ENCODE measurements around the gene GPBAR1. TPM values are rescaled to one million over a fixed set of nuclear protein-coding genes. Genes with fewer than 3 reads are reported as not detected.

Gene GPBAR1
- polyA plus RNA-seq, 3 donors, result 26.0 to 181 (median 143) TPM

DNA sequence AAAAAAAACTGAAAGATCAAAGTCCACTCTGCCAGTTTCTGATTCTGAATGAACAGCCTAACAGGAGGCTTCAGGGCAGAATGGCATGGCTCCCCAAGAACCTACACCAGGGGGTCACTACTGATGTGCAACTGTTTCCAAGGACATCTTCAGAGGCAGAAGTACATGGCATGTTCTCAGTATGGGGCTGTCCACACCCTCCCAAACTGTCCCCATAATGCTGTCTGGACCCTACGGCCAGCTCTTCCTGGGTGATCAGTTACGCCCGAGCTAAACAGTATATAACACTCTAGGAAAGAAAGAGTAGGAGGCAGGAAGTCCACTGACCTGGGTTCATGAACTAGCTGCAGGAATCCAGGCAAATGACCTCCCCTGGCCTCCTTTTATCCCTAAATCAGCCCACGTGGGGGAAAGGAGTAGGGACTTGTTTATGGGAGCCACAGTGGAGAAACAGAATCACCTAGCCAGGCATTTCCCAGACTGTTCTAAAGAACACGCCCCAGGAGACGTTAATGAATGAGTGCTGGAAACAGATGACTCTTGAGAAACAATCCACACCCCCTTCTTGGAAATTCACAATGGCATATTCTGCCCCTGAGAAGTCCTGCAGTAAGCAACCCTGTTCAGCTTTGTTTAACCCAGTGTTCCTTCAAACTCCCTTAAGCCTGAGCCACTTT, 29.0 kb downstream of the GPBAR1 start:
- Histone ChIP-seq H3K4me2 (replicated peaks; ENCODE audit: extremely low read depth, low read length, poor library complexity, severe bottlenecking) (peak overlapping the region; percentile 95), H3K27me3 (ENCODE audit: control insufficient read depth in 2 of 2, insufficient read depth in 2 of 2, low read length in 2 of 2) (no peaks in the 10 kb centered on the region), H3K36me3 (replicated peaks in 1 of 2; ENCODE audit: control insufficient read depth in 1 of 2, insufficient read depth in 2 of 2, low read length in 2 of 2) (peaks cover 6 to 11% of the 10 kb centered on the region in 2 donors), H3K4me1 (ENCODE audit: control insufficient read depth in 1 of 2, insufficient read depth in 2 of 2, low read length in 2 of 2) (peaks cover 87 to 99% of the 10 kb centered on the region in 2 donors), H4K20me1 (ENCODE audit: insufficient read depth, low read length) (peaks cover 38% of the 10 kb centered on the region), H3K4me3 (replicated peaks in 1 of 3; ENCODE audit: low read depth in 2 of 3, low read length in 3 of 3) (peak overlapping the region in 1 of 3 experiments; percentile 90), H2AFZ (ENCODE audit: insufficient read depth, low read depth, low read length, poor library complexity, severe bottlenecking) (no peak overlapping the region), H3K9ac (ENCODE audit: insufficient read depth, low read length, poor library complexity, severe bottlenecking) (no peak overlapping the region), H3K9me3 (replicated peaks in 1 of 2; ENCODE audit: control insufficient read depth in 1 of 2, insufficient read depth in 1 of 2, low read length in 2 of 2) (no peaks in the 10 kb centered on the region), H3K27ac (ENCODE audit: low read depth in 1 of 2, low read length in 2 of 2) (peak overlapping the region; percentile 94 to 96), H3K79me2 (ENCODE audit: insufficient read depth, low read length) (peaks cover 74% of the 10 kb centered on the region)
- Mint-ChIP-seq H3K4me3 (peak overlapping the region; percentile 92 to 97), H3K27ac (peak overlapping the region; percentile 3 to 98 (median 97)), H3K36me3 (peaks cover 13 to 29% of the 10 kb centered on the region in 2 donors), H3K9me3 (peaks cover 0 to 4% (median 0%) of the 10 kb centered on the region in 7 donors), H3K27me3 (ENCODE audit: low read depth in 3 of 3) (peaks cover 0 to 2% (median 0%) of the 10 kb centered on the region in 3 donors), H3K4me1 (peaks cover 88% of the 10 kb centered on the region)
- WGBS (ENCODE audit: insufficient coverage), result 21% methylated on average over 2 of the region's 6 CpGs
- no peak for DNase-seq
- TF ChIP-seq, protein P1, sequence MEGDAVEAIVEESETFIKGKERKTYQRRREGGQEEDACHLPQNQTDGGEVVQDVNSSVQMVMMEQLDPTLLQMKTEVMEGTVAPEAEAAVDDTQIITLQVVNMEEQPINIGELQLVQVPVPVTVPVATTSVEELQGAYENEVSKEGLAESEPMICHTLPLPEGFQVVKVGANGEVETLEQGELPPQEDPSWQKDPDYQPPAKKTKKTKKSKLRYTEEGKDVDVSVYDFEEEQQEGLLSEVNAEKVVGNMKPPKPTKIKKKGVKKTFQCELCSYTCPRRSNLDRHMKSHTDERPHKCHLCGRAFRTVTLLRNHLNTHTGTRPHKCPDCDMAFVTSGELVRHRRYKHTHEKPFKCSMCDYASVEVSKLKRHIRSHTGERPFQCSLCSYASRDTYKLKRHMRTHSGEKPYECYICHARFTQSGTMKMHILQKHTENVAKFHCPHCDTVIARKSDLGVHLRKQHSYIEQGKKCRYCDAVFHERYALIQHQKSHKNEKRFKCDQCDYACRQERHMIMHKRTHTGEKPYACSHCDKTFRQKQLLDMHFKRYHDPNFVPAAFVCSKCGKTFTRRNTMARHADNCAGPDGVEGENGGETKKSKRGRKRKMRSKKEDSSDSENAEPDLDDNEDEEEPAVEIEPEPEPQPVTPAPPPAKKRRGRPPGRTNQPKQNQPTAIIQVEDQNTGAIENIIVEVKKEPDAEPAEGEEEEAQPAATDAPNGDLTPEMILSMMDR (IDR thresholded peaks at IDR 0.05), result no peak
- intact Hi-C loops (cut with micrococcal nuclease), result loop anchor here (2.0 to 5.0 kb wide), 3 partner anchors 93 to 109 kb away; partner anchors contain the start of genes CTDSP1 (in 2 of the 2) and SLC11A1 (in 1 of the 2)

DNA sequence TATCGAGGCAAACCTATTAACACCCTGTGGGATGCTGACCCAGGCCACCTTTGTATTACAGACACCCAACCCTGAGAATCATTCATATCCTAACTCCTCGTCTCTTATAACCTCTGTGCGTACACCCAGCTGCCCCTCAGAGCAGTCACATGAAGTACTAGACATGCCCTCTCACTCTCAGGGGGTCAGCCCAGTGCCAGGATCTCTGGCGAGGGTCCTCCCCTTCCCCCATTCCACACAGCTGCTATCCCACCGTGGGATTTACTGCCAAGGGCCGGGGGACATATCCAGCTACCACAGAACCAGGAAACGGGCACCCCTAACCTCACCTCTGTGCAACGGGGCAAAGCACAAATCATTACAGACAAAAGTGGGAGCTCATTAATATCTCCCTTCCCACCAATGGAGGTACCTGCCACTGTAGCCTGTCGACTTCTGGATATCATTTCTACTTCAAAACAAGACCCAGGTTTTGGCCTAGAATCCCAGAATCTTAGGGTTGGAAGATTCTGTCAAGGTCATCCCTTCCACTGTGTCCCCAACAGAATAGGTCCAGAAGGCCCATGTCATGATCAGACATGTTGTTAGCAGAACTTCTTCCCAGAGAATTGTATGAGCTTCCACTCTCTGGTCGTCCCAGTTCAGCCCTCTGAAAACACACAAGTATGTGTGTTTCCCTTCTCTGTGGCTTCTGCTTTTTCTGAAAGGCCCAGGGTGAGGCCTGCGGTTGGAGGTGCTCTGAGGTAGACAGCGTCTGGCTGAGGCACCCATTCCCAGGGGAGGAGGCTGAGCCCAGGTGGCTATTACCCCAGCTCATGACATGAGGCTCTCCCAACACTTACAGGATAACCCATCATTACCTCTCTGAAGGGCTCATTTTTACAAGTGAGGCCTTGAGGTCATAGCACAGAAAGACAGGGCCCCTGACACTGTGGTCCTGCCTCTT, 29.8 kb downstream of the GPBAR1 start:
- Mint-ChIP-seq H3K27me3 (ENCODE audit: low read depth in 3 of 3) (peaks cover 0 to 2% (median 2%) of the 10 kb centered on the region in 3 donors), H3K36me3 (peaks cover 7 to 21% of the 10 kb centered on the region in 2 donors), H3K4me3 (peak overlapping the region; percentile 92 to 97), H3K9me3 (peaks cover 0 to 4% (median 0%) of the 10 kb centered on the region in 7 donors), H3K27ac (peak overlapping the region; percentile 96 to 99 (median 98)), H3K4me1 (peaks cover 82% of the 10 kb centered on the region)
- Histone ChIP-seq H3K4me2 (replicated peaks; ENCODE audit: extremely low read depth, low read length, poor library complexity, severe bottlenecking) (peak overlapping the region; percentile 95), H3K79me2 (ENCODE audit: insufficient read depth, low read length) (peaks cover 66% of the 10 kb centered on the region), H3K9ac (ENCODE audit: insufficient read depth, low read length, poor library complexity, severe bottlenecking) (peak overlapping the region; percentile 95), H2AFZ (ENCODE audit: insufficient read depth, low read depth, low read length, poor library complexity, severe bottlenecking) (no peak overlapping the region), H3K9me3 (replicated peaks in 1 of 2; ENCODE audit: control insufficient read depth in 1 of 2, insufficient read depth in 1 of 2, low read length in 2 of 2) (no peaks in the 10 kb centered on the region), H3K4me3 (replicated peaks in 1 of 3; ENCODE audit: low read depth in 2 of 3, low read length in 3 of 3) (peak overlapping the region; percentile 70 to 90 (median 83)), H3K4me1 (ENCODE audit: control insufficient read depth in 1 of 2, insufficient read depth in 2 of 2, low read length in 2 of 2) (peaks cover 82 to 91% of the 10 kb centered on the region in 2 donors), H3K36me3 (replicated peaks in 1 of 2; ENCODE audit: control insufficient read depth in 1 of 2, insufficient read depth in 2 of 2, low read length in 2 of 2) (peaks cover 2 to 3% of the 10 kb centered on the region in 2 donors), H3K27me3 (ENCODE audit: control insufficient read depth in 2 of 2, insufficient read depth in 2 of 2, low read length in 2 of 2) (no peaks in the 10 kb centered on the region), H3K27ac (ENCODE audit: low read depth in 1 of 2, low read length in 2 of 2) (peak overlapping the region; percentile 94 to 96), H4K20me1 (ENCODE audit: insufficient read depth, low read length) (peaks cover 30% of the 10 kb centered on the region)
- intact Hi-C loops (cut with micrococcal nuclease), result loop anchor here (2.0 to 5.0 kb wide), 3 partner anchors 92 to 108 kb away; partner anchors contain the start of genes CTDSP1 (in 2 of the 2) and SLC11A1 (in 1 of the 2)
- 31% methylated on average over 11 of the region's 12 CpGs for WGBS (ENCODE audit: insufficient coverage)
- DNase-seq, result peak in 2 of 3 donors; percentile 58 to 69
- TF ChIP-seq, protein P1 (IDR thresholded peaks at IDR 0.05), result no peak
